SU-DHL-6 (cell line): ENCODE data around the gene PTPRN2.

Source experiments
- H2AFZ ChIP-seq: fragments of 200-600 bp; sonication (generic); 2 replicates; pipeline ENCODE4 v1.6.1; 2014; ENCODE audit warnings: low read depth, mild to moderate bottlenecking, moderate library complexity, mixed read lengths, antibody characterized with exemption, low read length; ENCODE audit not compliant: severe bottlenecking
- H3F3A ChIP-seq: fragments of 200-600 bp; shearing (Covaris generic); 2 replicates; pipeline ENCODE4 v1.6.0; 2016; ENCODE audit warnings: antibody characterized with exemption, mild to moderate bottlenecking; ENCODE audit not compliant: insufficient read depth
- H3K27ac ChIP-seq: fragments of 200-600 bp; sonication (generic); 2 replicates; pipeline ENCODE4 v1.5.1; 2016; ENCODE audit warnings: low read depth, mild to moderate bottlenecking, low read length, moderate library complexity, mixed read lengths
- H3K27me3 ChIP-seq: fragments of 200-600 bp; sonication (generic), shearing (Covaris generic); 2 replicates; pipeline ENCODE4 v1.6.0; 2014; ENCODE audit warnings: mild to moderate bottlenecking, low read length
- H3K36me3 ChIP-seq: fragments of 200-600 bp; sonication (generic); 2 replicates; pipeline ENCODE4 v1.6.1; 2014; ENCODE audit warnings: mild to moderate bottlenecking, low read length, mixed read lengths
- H3K4me2 ChIP-seq: fragments of 300-600, 200-600 bp; shearing (Covaris generic), sonication (generic); 2 replicates; pipeline ENCODE4 v1.6.0; 2014; ENCODE audit warnings: low read length, low read depth, mild to moderate bottlenecking; ENCODE audit not compliant: poor library complexity, severe bottlenecking
- H3K4me3 ChIP-seq: fragments of 200-600 bp; sonication (generic); 2 replicates; pipeline ENCODE4 v1.5.1; 2014; ENCODE audit warnings: antibody characterized with exemption, low read length, mild to moderate bottlenecking, mixed read lengths; ENCODE audit not compliant: insufficient read depth, poor library complexity, severe bottlenecking
- H3K79me2 ChIP-seq: fragments of 200-600 bp; sonication (generic); 2 replicates; pipeline ENCODE4 v1.6.1; 2014; ENCODE audit warnings: mild to moderate bottlenecking, low read length, moderate library complexity; ENCODE audit not compliant: insufficient read depth
- H3K9ac ChIP-seq: fragments of 200-600 bp; sonication (generic); 2 replicates; pipeline ENCODE4 v1.7.0; 2014; ENCODE audit warnings: mild to moderate bottlenecking, low read length
- H3K9me2 ChIP-seq: fragments of 200-600 bp; sonication (generic); replicated peaks from 2 replicates; pipeline ENCODE4 v1.6.1; 2014; ENCODE audit warnings: low read length; ENCODE audit not compliant: insufficient read depth
- H3K9me3 ChIP-seq: fragments of 200-600 bp; sonication (generic); 2 replicates; pipeline ENCODE4 v1.6.1; 2014; ENCODE audit warnings: low read length, mixed read lengths; ENCODE audit not compliant: insufficient read depth
- H4K20me1 ChIP-seq: fragments of 200-600 bp; sonication (generic); 2 replicates; pipeline ENCODE4 v1.6.1; 2014; ENCODE audit warnings: low read depth, mild to moderate bottlenecking, antibody characterized with exemption, low read length, moderate library complexity, mixed read lengths
- EZH2phosphoT487 ChIP-seq: fragments of 200-600 bp; sonication (generic), shearing (Covaris generic); conservative IDR thresholded peaks from 2 replicates; pipeline ENCODE4 v1.6.1; 2018; ENCODE audit warnings: mild to moderate bottlenecking, antibody characterized with exemption, low read length, moderate library complexity, mixed read lengths
- TF ChIP-seq, protein P1 (sequence below): fragments of 200-600 bp; sonication (generic); IDR thresholded peaks from one replicate; pipeline ENCODE4 v1.5.1; 2017; ENCODE audit warnings: antibody characterized with exemption, mild to moderate bottlenecking, low read length, moderate library complexity; ENCODE audit not compliant: insufficient read depth, poor library complexity, severe bottlenecking

Gene PTPRN2

DNA sequence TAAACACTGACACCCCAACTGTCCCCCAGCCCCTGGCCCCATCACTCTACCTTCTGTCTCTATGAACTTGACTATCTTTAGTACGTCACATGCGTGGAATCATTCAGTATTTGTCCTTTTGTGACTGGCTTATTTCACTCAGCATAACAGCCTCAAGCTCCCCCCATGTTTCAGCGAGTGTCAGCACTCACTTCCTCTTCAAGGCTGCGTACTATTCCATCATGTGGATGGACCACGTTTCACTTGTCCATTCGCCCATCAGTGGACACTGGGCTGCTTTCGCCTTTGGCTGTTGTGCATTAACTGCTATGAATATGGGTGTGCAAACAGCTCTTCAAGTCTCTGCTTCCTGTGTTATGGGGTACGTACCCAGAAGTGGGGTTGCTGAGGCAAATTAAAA lies 100.7 kb downstream of the PTPRN2 start:
- H3K4me2 ChIP-seq, result no peak overlapping the region
- no peak overlapping the region for H3K4me3 ChIP-seq
- H3K27me3 ChIP-seq, result no peaks in the 10 kb centered on the region
- H3K9me3 ChIP-seq, result no peaks in the 10 kb centered on the region
- no peaks in the 10 kb centered on the region for H3K79me2 ChIP-seq
- H3K27ac ChIP-seq, result no peak overlapping the region
- H3F3A ChIP-seq, result no peaks in the 10 kb centered on the region
- TF ChIP-seq, protein P1, sequence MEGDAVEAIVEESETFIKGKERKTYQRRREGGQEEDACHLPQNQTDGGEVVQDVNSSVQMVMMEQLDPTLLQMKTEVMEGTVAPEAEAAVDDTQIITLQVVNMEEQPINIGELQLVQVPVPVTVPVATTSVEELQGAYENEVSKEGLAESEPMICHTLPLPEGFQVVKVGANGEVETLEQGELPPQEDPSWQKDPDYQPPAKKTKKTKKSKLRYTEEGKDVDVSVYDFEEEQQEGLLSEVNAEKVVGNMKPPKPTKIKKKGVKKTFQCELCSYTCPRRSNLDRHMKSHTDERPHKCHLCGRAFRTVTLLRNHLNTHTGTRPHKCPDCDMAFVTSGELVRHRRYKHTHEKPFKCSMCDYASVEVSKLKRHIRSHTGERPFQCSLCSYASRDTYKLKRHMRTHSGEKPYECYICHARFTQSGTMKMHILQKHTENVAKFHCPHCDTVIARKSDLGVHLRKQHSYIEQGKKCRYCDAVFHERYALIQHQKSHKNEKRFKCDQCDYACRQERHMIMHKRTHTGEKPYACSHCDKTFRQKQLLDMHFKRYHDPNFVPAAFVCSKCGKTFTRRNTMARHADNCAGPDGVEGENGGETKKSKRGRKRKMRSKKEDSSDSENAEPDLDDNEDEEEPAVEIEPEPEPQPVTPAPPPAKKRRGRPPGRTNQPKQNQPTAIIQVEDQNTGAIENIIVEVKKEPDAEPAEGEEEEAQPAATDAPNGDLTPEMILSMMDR, result no peak
- TF ChIP-seq EZH2phosphoT487, result no peak
- H4K20me1 ChIP-seq, result no peaks in the 10 kb centered on the region
- H3K9ac ChIP-seq, result no peak overlapping the region
- H2AFZ ChIP-seq, result no peak overlapping the region
- no peaks in the 10 kb centered on the region for H3K9me2 ChIP-seq
- H3K36me3 ChIP-seq, result no peaks in the 10 kb centered on the region

DNA sequence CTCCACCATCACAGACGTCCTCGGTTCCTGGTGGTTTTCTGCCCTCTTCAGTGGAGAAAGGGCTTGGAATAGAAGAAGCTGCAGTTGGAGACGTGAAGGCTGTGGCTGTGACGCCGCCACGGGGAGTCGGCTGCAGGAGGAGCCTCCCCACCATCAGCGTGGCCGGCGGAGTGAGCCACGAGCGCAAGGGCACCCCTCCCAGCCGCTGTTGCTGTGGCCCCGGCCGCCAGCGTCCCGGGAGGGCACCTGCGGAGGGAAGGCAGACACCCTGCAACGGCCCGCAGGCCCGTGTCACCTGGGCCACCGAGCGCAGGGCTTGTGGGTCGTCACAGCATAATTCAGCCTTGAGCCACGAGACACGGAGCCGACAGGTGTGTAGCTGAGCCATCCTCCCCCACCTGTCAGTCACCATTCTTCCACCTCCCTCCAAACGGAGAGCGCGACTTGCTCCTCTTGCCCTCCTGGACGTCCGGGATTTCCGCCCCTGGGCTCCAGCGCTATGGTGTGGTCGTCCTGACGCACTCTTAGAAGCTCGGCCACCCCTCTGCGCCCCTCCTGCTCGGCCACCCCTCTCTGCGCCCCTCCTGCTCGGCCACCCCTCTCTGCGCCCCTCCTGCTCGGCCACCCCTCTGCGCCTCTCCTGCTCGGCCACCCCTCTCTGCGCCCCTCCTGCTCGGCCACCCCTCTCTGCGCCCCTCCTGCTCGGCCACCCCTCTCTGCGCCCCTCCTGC lies 102.7 kb downstream of the PTPRN2 start:
- no peak for TF ChIP-seq EZH2phosphoT487
- TF ChIP-seq, protein P1, result no peak
- no peak overlapping the region for H3K4me3 ChIP-seq
- no peak overlapping the region for H3K4me2 ChIP-seq
- no peak overlapping the region for H3K27ac ChIP-seq
- no peak overlapping the region for H2AFZ ChIP-seq
- H3K9me2 ChIP-seq, result no peaks in the 10 kb centered on the region
- H3K27me3 ChIP-seq, result no peaks in the 10 kb centered on the region
- H3K9me3 ChIP-seq, result no peaks in the 10 kb centered on the region
- no peaks in the 10 kb centered on the region for H3K79me2 ChIP-seq
- H4K20me1 ChIP-seq, result no peaks in the 10 kb centered on the region
- H3F3A ChIP-seq, result no peaks in the 10 kb centered on the region
- no peak overlapping the region for H3K9ac ChIP-seq
- H3K36me3 ChIP-seq, result no peaks in the 10 kb centered on the region

DNA sequence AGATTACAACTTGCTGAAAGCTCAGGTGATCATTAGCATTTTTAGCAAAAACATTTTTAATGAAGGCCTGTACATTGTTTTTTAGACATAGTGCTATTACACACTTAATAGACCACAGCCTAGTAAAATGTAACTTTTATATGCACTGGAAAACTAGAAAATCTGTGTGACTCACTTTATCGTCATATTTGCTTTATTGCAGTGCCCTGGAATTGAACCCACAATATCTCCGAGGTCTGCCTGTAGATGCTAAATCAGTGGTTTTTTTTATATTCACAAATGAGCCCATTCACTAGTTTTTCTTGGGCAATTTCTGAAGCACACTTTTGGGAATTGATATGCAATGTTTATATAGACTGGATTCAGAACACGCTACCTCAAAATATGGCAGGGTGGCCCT lies 105.1 kb downstream of the PTPRN2 start:
- Histone ChIP-seq H3K4me3 (no peak overlapping the region), H3K4me2 (no peak overlapping the region), H2AFZ (no peak overlapping the region), H3K9ac (no peak overlapping the region), H3K79me2 (no peaks in the 10 kb centered on the region), H3F3A (no peaks in the 10 kb centered on the region), H3K9me2 (no peaks in the 10 kb centered on the region), H3K27me3 (no peaks in the 10 kb centered on the region), H3K36me3 (no peaks in the 10 kb centered on the region), H3K9me3 (no peaks in the 10 kb centered on the region), H4K20me1 (no peaks in the 10 kb centered on the region), H3K27ac (no peak overlapping the region)
- TF ChIP-seq EZH2phosphoT487, result no peak
- TF ChIP-seq, protein P1, result no peak
